Astrocyte of the spinal cord (primary cell): ENCODE results near the gene DBNL.
"Not testable (repeated sequence)": the region's sequence is repeated elsewhere in the genome, so short reads cannot be mapped to it uniquely, and the experiment has no call there.

Experiments
- DNase-seq: peaks from one replicate; pipeline ENCODE4 v3.0.0; 2011; ENCODE audit warnings: low read depth, low spot score
- H3K4me3 ChIP-seq: 2 replicates; pipeline ENCODE4 v1.5.1; 2011; ENCODE audit warnings: low read depth, mild to moderate bottlenecking, low read length, moderate library complexity
- in situ Hi-C: cut with HindIII; loops from 2 replicates; pipeline ENCODE4 v1.10.0; 2017; ENCODE audit warnings: low sequenced_read_pairs
- TF ChIP-seq, protein P1 (sequence below): IDR thresholded peaks from 2 replicates; pipeline ENCODE4 v1.5.1; 2012; ENCODE audit warnings: low read depth, mild to moderate bottlenecking, low read length, inconsistent platforms

The DBNL gene

DNA sequence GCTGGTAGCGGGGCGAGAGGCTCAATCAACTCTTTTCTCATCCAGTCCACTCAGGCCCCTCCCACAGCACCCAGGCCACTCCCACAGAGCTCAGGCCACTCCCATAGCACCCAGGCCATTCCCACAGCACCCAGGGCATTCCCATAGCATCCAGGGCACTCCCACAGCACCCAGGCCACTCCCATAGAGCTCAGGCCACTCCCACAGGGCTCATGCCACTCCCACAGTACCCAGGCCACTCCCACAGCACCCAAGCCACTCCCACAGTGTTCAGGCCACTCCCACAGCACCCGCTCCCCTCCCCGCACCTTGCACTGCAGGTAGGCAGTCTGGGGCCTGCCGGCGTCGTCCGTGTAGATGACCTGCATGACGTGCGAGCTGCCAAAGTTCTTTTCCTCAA lies 8.1 kb upstream of the DBNL start:
- in situ Hi-C loops, H3K4me3 ChIP-seq, DNase-seq: not testable (repeated sequence)

DNA sequence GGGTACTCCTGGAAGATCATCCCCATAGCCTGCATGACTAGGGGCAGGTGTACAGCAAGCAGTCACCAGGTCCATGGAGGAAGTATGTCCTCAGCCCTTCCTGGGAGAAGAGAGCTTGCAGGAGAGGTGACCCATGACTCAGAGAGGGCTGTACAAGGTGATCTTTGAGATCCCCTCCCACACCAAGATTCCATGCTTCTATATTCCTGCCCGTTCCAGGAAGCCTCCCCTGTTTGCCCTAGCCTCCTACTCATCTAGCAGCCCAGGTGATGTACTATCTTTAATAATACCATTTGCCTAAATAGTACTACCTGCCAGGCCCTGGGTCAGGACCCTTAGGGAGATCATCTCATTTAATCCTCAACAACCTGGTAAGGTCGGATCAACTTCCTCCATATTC lies 6.6 kb upstream of the DBNL start:
- in situ Hi-C loops, H3K4me3 ChIP-seq, DNase-seq: not testable (repeated sequence)

DNA sequence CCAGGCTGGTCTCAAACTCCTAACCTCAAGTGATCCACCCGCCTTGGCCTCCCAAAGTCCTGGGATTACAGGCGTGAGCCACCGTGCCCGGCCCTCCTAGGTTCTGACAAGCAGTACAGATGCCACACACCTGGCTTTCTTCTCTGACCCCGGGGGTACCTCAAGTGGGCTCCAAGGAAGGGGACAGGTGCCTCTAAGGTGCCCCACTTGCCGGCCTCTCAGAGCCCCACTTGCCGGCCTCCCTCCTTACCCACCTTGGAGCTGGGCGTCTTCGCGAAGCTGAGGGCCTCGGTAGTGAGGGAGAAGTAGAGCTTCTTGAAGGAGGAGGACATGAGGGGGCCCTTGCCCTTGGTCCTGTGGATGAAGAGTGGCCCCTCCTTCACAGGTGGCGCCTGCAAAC lies 5.9 kb upstream of the DBNL start:
- H3K4me3 ChIP-seq, DNase-seq, in situ Hi-C loops: not testable (repeated sequence)

DNA sequence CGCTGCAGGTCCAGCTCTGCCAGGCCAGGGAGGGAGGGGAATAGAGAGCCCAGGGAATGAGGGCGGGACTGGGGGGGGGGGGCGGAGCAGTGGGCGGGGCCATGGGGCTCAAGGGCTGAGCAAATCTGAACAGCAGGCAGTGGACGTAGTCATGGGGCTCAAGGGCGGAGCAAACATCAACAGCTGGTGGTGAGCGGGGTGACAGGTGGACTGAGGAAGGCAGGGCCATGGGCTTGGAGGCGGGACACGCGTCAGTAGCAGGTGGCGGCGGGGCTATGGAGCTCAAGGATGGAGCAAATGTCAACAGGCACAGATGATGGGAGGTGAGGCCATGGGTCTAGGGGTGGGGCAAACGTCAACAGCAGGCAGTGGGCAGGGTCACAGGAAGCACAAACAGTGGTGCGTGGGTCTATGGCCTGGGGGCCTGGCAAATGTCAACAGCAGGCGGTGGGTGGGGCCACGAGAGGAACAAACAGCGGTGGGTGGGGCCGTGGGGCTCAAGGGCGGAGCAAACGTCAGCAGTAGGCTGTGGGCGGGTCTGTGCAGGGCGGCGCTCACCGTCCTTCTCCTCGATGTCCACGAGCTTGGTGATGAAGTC lies 5.4 kb upstream of the DBNL start:
- peak overlapping the region; percentile 17 for H3K4me3 ChIP-seq
- in situ Hi-C loops, result not testable (repeated sequence)
- peak; percentile 15 for DNase-seq

DNA sequence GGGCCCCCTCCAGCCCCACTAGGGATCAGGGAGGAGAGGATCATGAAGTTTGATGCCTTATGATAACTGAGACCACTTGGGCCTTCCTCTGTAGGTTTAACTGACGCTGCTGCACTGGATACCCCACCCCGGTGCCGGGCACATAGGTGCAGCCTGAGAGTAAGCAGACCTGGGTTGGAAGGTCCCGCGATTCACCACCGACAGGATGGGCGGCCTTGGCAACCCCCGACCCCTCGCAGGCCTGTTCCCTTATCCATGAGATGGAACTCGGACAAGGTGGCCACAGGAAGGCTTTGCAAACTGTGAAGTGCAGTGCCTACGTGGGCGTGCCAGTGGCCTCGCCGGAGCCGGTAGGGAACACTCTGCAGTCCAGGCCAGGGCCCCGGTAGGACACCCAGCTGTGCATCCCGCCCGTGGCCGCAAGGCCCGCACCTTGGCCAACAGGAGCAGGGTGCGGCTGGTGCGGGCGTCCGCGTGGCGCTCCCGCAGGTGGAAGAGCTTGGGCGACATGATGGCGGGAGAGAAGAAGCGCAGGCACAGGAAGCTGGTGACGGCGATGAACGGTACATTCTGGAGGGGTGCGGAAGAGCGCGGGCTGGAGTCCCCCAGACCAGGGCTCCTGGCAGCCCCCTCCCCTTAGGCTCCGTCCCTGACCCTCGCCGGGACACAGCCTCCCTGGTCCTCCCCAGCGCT lies 4.6 kb upstream of the DBNL start:
- in situ Hi-C loops, DNase-seq, H3K4me3 ChIP-seq: not testable (repeated sequence)

DNA sequence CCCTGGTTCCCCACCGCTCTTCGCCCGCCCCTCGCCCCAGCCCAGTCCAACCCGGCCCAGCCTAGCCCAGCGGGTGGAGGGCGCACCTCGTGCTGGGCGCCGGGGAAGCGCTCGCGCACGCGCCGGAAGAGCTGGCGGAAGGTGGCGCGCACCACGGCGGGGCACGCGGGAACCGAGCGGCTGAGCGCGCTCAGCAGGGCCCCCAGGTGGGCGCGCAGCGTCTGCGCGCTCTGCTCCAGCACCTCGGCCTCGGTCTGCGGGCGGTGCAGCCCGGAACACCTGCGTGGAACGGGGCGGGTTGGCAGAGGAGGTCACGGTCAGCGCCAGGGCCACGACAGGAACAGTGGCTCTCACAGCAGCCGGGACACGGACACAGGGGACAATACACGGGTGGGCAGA lies 4.0 kb upstream of the DBNL start:
- H3K4me3 ChIP-seq, result peak overlapping the region; percentile 10
- DNase-seq, in situ Hi-C loops: not testable (repeated sequence)

DNA sequence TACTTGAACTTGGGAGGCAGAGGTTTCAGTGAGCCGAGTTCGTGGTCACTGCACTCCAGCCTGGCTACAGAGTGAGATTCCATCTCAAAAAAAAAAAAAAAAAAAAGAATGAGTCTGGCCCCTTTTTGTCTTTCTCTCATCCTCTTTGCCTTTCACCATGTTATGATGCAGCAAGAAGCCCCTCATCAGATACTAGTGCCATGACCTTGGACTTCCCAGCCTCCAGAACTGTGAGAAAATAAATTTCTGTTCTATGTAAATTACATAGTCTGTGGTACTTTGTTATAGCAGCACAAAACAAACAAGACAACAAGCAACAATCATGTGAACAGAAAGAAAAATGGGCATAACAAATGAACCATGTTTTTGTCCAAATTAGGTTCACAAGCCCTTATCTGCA lies 2.3 kb upstream of the DBNL start:
- TF ChIP-seq, protein P1, sequence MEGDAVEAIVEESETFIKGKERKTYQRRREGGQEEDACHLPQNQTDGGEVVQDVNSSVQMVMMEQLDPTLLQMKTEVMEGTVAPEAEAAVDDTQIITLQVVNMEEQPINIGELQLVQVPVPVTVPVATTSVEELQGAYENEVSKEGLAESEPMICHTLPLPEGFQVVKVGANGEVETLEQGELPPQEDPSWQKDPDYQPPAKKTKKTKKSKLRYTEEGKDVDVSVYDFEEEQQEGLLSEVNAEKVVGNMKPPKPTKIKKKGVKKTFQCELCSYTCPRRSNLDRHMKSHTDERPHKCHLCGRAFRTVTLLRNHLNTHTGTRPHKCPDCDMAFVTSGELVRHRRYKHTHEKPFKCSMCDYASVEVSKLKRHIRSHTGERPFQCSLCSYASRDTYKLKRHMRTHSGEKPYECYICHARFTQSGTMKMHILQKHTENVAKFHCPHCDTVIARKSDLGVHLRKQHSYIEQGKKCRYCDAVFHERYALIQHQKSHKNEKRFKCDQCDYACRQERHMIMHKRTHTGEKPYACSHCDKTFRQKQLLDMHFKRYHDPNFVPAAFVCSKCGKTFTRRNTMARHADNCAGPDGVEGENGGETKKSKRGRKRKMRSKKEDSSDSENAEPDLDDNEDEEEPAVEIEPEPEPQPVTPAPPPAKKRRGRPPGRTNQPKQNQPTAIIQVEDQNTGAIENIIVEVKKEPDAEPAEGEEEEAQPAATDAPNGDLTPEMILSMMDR, result no peak
- H3K4me3 ChIP-seq, result no peak overlapping the region
- in situ Hi-C loops, result no loop called here
- no peak for DNase-seq

DNA sequence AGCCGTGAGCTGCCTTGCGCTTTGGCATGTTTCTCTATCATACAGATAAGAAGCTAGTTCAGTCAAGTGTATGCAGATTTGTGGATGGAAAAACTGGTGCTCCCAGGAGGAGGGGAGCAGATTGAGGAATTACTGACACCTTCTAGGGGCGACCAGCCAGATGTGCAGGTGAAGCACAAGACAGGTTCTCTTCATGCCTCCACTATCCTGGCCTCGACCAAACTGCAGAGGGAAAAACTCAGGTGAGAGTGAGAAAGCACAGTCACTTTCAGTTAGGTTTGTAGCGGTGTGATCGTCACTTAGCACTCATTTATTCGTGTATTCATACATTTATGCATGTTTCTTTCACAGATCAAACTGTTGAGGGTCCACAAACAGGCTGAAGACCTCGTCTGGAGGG lies 600 bp upstream of the DBNL start:
- in situ Hi-C loops, result no loop called here
- no peak for DNase-seq
- TF ChIP-seq, protein P1, result no peak
- peak overlapping the region; percentile 94 for H3K4me3 ChIP-seq

DNA sequence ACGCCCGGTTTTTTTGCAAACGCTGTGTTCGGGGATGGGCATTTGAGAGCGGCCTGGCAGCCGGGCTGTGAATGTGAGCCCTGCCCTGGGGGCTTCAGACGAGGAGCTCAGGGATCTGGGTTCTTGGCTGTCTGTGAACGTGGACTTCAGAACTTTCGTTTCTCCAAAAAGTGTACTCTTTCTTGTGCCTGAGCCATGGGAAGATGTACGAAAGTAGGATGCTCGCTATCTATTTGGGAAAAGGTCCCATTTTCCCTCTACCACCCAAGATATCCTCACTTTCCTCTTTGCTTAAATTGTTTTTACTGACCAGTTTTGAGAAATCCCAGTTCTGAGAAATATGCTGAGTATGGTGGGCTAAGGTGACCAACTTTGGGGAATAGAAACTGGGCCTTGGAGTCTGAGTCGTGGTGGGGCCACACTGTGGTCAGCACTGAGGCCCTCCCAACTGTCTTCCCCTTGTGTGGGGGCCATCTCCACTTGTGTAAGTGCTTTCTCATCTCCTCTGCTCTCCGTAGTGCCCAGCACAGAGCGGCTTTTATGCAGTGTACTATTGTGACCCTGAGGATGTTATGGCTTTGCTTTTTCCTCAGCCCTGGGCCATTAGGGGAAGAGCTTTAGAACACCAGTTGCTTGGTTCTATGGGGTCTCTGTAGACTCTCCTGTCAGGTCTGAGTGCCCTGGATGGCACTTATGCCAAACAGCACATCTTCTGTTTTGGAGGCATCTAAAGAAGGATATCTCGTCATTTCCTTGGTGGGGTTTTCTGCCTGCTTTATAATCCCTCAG lies 918 bp downstream of the DBNL start:
- DNase-seq, result no peak
- TF ChIP-seq, protein P1, result no peak
- H3K4me3 ChIP-seq, result peak overlapping the region; percentile 94
- in situ Hi-C loops, result no loop called here
